GM21786 (cell line): ENCODE data around the gene ATP6V1B1.
A peak's percentile ranks its signal among the peaks of the same experiment; 100 is the strongest.

Experiments
- ATAC-seq: cut with Tn5 transposase; IDR thresholded peaks from one replicate; pipeline ENCODE4 v1.9.1; 2021; ENCODE audit not compliant: unreplicated experiment

The ATP6V1B1 gene

DNA sequence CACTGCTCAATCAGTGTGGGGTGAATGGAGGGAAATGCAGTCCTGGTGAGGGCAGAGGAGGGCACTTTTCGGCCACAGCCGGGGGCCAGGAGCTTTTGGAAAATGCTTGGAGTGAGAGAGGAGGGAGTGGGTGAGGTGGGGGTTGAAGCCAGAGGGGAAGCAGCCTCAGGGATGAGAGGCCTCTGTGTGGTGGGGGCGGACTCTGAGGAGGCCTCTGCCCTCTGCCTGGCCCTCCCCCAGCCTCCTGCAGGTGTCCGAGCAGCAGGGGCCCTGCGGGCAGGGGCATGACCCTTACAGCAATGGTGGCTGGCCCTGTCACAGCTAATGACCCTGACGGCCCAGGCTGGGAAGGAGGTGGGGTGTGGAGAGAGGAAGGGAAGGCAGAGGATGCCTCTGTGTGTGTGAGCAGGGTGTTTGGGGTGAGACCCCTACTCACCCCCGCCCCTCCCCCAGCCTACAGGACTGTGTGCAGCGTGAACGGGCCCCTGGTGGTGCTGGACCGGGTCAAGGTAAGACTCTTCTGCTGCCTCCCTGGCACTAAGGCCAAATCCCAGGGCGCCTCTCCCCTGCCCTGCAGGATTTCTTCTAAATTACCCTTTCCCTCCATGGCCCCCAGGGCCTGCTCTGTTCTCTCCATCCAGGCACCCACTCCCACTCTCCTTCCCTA, 7.6 kb downstream of the ATP6V1B1 start:
- no peak for ATAC-seq

DNA sequence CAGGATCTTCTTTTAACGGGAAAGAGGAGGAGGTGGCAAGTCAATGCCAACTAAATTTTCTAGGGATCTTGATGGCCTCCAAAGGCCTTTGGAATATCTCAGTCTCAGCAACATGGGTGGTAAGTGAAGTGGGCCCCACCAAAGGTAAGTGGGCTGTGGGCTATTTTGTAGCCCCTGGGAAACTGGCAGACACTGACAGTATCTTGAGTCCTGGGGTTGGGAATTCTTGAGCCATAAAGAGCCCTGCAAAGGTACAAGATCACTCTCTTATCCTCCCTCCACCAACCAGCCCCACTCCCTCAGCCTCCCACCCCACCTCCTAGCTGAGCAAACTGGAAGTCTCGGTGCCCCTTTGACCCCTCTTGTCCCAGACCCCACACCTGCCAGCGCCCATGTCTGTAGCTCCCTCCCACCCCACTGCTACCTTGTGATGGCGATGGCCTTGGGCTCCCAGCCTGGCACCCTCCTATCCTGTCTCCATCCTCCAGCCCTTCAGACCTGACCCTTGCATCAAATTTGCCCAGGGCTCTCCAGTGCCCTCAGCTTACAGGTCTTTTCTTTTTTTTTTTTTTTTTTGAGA, 8.5 kb downstream of the ATP6V1B1 start:
- ATAC-seq: no peak

DNA sequence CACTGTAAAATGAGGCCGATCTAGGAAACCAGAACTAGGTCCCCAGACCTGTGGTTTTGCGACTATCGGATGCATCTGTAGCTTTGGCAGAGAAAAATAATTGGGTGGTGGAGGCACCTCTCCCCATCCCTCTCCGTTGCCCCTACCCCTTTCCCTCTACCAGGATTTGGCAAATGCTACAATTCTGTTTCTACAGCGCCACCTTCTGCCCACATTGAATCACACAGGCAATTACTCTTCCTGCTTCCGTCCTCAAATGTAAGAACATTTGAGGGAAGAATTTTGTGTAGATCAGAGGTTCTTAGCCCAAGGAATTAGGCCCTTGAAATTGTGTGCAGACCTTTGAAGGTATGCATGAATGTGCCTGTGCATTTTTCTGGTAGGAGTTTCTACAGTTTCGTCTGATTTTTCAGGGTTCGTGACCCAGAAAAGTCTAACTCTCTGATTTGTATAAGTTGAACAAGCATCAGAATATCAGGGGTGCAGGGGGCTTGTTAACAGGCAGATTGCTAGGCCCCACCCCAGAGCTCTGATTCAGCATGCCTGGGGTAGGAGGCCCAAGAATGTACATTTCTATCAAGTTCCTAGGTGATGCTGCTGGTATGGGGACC, 11.2 kb downstream of the ATP6V1B1 start:
- ATAC-seq: no peak

DNA sequence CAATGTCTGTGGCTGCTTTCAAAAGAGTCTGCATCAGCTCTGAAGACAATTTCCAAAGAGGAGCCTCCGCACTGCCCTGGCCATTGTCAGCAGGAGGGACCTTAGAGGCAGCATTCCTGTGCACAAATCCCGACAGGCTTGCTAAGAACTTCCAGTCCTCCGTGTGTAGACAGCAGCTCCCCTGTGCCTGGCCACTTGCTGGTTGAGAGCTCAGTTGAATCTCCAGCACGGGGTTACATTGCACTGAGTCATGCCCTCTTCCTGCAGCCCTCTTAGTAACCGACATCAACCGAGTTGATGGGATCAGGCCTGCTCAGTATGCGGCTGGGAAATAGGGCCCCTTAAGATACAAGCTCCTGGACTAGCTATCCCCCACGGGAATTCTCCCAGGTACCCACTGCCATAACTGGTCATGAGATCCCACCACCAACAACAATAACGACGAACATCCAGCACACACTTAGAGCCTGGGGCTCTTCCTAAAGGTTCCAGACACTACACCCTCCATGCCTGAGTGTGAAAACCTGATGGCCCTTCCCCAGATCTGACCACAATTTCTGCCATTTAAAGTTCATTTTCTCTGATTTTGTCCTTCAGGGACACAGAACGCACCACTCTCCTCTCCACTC, 12.0 kb downstream of the ATP6V1B1 start:
- ATAC-seq: no peak

DNA sequence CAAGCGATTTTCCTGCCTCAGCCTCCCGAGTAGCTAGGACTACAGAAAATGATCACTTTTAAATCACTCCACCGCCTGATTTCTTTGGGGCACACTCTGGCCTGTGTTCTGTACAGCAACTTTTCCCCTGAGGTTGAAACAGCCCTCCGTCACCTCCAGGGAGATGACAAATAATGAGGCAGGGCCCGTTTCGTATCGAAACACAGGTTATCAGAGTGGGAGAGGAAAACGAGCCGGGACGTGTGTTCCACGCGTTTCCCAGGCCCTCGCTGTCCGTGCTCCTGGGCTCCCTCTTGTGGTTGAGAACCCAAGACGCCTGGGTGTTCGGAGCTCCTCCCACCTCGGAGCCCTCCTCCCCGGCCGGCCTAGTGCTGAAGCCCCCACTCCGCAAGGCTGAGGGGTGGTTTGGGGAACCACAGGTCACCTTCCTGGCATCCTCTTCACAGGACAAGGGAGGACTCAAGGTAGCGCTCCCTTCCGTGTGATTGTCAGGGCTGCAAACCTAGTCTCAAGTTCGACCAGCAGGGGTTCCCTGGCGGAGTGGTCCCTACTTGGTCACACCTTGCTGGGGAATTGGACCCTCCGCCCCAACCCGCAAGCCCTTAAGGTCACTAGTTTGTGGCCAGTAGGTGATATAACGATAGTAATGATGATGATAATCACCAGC, 12.8 kb downstream of the ATP6V1B1 start:
- peak; percentile 84 for ATAC-seq

DNA sequence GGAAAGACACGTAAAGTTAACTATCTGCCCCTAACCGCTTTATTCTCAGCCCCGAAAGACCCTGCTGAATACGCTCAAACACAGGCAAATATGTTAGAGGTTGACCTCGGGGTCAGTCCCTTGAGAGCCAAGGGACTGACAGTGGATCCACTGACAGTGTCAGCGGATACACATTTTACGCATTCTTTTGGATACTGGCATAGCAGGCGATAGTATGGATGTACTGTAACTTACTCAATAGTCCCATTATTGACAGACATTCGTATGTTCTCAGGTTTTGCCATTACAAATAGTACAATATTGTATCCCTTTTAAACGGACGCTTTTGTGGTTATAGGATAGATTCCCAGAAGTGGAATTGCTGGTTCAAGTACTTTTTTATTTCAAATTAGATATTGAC, 13.4 kb downstream of the ATP6V1B1 start:
- no peak for ATAC-seq

- no peak for ATAC-seq
Measured at GRCh38 chr2:70954886-70955285, 19.2 kb downstream of the ATP6V1B1 start.

GRCh38 chr2:70956141-70956540, 20.4 kb downstream of the ATP6V1B1 start:
- no peak for ATAC-seq

GRCh38 chr2:70957798-70958197, 22.1 kb downstream of the ATP6V1B1 start:
- no peak for ATAC-seq

GRCh38 chr2:70958759-70959158, 23.1 kb downstream of the ATP6V1B1 start:
- no peak for ATAC-seq

DNA sequence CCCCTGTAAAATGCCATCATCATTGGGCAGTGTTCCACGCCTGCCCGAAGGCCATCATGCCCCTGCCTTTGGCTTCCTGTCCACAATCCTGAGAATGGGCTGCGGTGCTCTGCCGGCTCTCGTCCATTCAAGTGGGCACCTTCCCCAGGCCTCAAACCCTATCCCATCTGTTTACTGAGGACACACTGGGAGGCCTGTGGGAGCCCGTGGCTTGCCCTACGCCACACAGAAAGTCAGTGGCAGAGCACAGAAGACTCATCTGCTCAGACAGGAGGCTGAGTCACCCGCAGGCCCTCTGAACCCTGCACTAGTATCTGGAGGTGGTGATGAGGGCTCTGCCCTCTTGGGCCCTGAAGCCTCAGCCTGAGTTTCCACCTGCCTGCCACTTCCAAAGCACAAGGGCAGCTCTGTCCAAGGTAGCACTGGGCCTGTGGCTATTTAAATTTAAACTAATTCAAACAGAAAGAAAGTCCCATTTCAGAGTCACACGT, 23.6 kb downstream of the ATP6V1B1 start:
- no peak for ATAC-seq

DNA sequence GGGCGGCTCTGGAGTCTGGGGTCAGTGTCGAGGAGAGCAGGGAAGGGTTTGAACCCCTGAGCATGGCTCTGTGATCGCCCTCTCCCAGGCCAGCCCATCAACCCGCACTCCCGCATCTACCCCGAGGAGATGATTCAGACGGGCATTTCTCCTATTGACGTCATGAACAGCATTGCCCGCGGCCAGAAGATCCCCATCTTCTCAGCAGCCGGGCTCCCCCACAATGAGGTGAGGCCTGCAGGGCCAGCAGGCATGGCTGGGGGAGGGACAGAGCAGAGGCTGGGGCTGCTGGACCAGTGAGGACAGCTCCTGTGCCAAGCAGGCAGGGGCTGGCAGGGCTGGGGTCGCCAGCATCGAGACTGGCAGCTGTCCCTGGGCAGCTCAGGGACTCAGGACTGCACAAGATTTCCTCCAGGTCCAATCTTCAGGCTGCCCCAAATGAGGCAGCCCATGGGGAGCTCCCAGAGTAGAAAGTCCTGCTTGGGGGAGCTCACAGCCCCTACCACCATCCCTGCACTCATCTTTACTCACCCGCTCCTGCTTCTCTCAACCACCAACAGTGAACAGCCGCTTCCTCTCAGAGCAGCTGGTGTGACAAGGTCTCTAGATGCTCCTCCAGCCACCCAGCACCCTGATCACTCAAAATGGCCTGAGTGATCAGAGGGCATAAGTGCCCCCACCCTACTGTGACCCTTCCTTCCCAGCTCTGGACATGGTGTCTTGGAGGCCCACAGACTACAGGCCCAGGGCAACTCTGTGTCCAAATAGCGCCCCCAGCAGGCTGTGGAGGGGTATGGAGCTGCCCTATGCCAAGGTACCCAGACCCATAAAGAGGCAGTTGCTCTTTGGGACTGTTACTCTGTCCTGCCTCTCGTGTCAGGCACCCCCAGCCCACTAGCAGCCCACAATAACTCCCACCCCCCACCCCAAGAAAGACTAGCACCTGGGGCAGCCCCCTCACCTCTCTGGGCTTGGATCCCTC, 24.4 kb downstream of the ATP6V1B1 start:
- ATAC-seq: no peak

- ATAC-seq: no peak
Measured at GRCh38 chr2:70960833-70961647, 25.3 kb downstream of the ATP6V1B1 start.

DNA sequence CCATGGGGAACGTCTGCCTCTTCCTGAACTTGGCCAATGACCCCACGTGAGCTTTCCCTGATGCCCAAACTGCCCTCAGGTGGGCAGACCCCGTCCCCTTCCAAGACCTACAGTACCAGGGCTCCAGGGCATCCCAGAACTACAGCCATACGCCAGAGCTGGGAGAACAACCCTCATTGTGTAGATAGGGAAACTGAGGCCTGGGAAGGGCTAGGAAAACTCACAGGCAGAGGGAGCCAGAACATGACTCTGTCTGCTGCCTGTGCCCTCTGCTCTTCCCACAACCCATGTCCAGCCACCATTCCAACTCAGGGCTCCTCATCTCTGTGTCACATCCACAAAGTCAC, 25.9 kb downstream of the ATP6V1B1 start:
- ATAC-seq: no peak

GRCh38 chr2:70962211-70962884, 26.6 kb downstream of the ATP6V1B1 start:
- no peak for ATAC-seq

GRCh38 chr2:70962885-70963878, 27.5 kb downstream of the ATP6V1B1 start:
- no peak for ATAC-seq

GRCh38 chr2:70964133-70964532, 28.4 kb downstream of the ATP6V1B1 start:
- no peak for ATAC-seq
